B cell (primary cell): Measurements from ENCODE around the gene MEIS2.

Experiments
- CTCF ChIP-seq: fragments of 200-600 bp; IDR thresholded peaks from one replicate; pipeline ENCODE4 v1.8.0; 2022; ENCODE audit warnings: antibody characterized with exemption, mild to moderate bottlenecking
- EZH2 ChIP-seq: IDR thresholded peaks from 2 replicates; pipeline ENCODE4 v1.6.1; 2012; ENCODE audit warnings: borderline replicate concordance, low read depth, mild to moderate bottlenecking, moderate library complexity, low read length; ENCODE audit not compliant: insufficient read depth, poor library complexity, severe bottlenecking

DNA sequence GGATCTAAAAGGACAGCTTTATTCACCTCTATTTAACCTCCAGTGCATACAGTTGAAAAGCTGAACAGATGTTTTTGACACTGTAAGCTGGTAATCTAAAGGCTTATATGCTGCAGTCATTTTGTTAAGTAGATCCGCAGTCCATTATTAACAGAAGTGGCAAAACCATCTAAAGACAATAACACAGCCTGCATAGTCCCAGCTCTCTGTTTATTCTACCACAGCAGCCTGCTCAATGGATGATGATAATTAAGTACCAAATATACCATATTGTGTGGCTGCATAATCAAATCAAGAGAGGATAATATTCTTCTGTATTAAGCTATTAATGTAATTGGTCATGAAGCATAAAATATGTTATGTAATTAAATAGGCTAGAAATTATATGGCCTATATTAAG is 207.1 kb downstream of the MEIS2 start:
- TF ChIP-seq CTCF (no peak), EZH2 (no peak)
